Measurements from ENCODE around the gene IFIH1.

The IFIH1 gene

GRCh38 chr2:162324953-162325352, 6.5 kb upstream of the IFIH1 start:
- no peak overlapping the region for H3K4me3 ChIP-seq (ENCODE audit: low read depth, low read length)
- TF ChIP-seq, protein P1, sequence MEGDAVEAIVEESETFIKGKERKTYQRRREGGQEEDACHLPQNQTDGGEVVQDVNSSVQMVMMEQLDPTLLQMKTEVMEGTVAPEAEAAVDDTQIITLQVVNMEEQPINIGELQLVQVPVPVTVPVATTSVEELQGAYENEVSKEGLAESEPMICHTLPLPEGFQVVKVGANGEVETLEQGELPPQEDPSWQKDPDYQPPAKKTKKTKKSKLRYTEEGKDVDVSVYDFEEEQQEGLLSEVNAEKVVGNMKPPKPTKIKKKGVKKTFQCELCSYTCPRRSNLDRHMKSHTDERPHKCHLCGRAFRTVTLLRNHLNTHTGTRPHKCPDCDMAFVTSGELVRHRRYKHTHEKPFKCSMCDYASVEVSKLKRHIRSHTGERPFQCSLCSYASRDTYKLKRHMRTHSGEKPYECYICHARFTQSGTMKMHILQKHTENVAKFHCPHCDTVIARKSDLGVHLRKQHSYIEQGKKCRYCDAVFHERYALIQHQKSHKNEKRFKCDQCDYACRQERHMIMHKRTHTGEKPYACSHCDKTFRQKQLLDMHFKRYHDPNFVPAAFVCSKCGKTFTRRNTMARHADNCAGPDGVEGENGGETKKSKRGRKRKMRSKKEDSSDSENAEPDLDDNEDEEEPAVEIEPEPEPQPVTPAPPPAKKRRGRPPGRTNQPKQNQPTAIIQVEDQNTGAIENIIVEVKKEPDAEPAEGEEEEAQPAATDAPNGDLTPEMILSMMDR (IDR thresholded peaks at IDR 0.05; ENCODE audit: low read depth, low read length), result no peak

DNA sequence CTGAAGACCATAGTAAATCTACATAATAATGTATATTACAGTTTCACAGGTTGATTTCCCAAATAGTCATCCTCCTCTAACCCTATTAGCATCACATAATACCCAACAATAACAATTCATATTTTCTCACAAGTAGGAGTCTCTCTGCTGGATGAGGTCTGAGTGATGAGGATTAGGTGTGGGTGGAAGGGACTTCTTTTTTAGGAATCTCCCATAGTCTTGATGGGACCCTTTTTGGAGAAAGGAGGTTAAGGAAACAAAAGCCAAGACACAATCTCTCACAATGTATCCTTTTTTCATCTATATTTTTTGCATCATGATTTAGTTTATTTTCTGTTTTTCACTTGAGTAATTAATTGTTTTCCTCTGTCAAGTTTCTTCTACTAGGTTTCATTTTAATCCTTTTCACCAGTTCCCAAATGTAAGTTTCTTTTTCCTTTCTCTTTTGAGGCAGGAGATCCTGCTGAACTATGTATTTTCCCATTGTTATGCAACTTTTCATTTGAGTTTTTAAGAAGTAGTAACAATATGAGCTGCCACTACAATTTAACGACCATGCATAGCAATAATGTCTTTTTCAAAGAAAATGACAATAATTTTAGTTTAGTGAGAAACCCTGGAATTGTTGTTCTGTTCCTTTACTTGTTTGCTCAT, 2.5 kb upstream of the IFIH1 start:
- H3K4me3 ChIP-seq (ENCODE audit: low read depth, low read length), result no peak overlapping the region
- TF ChIP-seq, protein P1 (IDR thresholded peaks at IDR 0.05; ENCODE audit: low read depth, low read length), result no peak

- H3K4me3 ChIP-seq (ENCODE audit: low read depth, low read length), result peak overlapping the region; percentile 73
Measured at GRCh38 chr2:162317861-162318327, 590 bp downstream of the IFIH1 start.

DNA sequence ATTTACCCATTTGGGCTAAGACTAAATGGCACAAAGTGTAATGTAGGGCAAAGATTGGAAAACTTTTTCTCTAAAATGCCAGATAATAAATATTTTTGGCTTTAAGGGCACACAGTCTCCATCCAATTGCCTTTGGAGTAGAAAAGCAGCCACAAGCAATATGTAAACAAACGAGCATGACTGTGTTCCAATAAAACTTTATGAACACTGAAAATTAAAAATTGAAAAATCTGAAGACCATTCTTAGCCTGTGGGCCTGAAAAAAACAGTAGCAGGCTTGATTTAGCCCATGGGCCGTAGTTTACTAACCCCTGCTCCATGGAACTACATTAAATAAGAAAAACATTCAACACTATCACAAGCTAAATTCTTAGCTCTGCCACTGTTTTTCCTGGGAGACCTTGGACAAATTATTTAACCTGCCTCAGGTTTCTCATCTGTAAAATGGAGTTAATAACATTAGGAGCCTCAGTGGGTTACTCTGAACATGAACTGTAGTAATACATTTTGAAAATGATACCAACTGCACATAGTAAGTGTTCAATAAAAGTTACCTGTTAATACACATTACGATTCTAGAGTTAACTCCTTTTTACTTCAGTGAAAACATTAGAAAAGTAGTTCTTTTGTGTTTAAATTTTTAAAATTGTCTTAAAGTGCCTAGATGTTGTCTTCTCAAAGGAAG, 1.3 kb downstream of the IFIH1 start:
- TF ChIP-seq, protein P1 (IDR thresholded peaks at IDR 0.05; ENCODE audit: low read depth, low read length), result no peak
- H3K4me3 ChIP-seq (ENCODE audit: low read depth, low read length), result peak overlapping the region; percentile 15; the same call in 1 of the 2 replicates

More at GRCh38 chr2:162317861-162318327, 590 bp downstream of the IFIH1 start:
- TF ChIP-seq, protein P1 (IDR thresholded peaks at IDR 0.05; ENCODE audit: low read depth, low read length), result no peak

DNA sequence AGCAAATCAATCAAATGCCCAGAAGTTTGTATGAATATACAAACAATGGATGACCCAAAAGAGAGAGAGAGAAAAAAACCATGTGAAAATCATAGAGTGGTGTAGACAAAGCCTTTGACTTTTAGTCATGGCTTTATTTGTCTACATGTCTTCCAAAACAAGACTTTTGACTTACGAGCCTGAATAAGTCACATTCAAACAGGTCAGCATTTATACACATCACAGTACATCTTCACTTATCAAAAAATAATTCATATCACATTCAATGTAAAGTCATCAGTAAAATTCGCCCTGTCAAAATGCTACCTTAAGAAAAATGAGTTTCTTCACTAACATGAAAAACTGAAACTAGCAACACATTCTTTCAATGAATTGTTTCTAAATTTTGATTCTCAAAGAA, 1.9 kb downstream of the IFIH1 start:
- TF ChIP-seq, protein P1 (IDR thresholded peaks at IDR 0.05; ENCODE audit: low read depth, low read length), result no peak
- H3K4me3 ChIP-seq (ENCODE audit: low read depth, low read length), result no peak overlapping the region

DNA sequence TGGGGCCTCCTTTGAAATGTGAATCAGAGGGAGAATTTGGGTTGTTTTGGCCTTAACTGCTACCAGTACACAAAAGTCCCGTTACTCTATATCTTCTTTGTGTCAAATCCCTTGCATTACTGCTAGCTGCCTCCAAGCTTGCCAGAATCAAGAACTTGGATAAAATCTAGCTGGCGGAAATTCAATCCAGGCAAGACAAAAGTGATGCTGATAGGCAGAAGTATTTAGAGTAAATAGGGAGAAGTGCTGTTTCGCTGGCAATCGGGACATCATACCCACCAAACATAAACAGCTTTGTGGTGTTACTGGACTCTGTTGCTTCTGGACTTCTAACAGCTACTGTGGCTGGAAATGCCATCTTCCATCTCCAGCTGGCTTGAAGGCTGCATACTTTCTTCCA, 2.5 kb downstream of the IFIH1 start:
- H3K4me3 ChIP-seq (ENCODE audit: low read depth, low read length), result no peak overlapping the region

More for the DNA sequence above, 2.5 kb downstream of the IFIH1 start:
- TF ChIP-seq, protein P1 (IDR thresholded peaks at IDR 0.05; ENCODE audit: low read depth, low read length), result no peak

Measured in WI38 (cell line).